GM10266 (cell line): ENCODE results near the gene LRP4.

Experiments used
- DNase-seq: peaks from one replicate; pipeline ENCODE4 v3.0.0; 2012; ENCODE audit errors: extremely low spot score
- TF ChIP-seq, protein P1 (sequence below): IDR thresholded peaks from 2 replicates; pipeline ENCODE4 v1.5.1; 2012; ENCODE audit warnings: mild to moderate bottlenecking, low read depth; ENCODE audit not compliant: control insufficient read depth, insufficient read depth; ENCODE audit errors: missing control alignments

LRP4 gene

DNA sequence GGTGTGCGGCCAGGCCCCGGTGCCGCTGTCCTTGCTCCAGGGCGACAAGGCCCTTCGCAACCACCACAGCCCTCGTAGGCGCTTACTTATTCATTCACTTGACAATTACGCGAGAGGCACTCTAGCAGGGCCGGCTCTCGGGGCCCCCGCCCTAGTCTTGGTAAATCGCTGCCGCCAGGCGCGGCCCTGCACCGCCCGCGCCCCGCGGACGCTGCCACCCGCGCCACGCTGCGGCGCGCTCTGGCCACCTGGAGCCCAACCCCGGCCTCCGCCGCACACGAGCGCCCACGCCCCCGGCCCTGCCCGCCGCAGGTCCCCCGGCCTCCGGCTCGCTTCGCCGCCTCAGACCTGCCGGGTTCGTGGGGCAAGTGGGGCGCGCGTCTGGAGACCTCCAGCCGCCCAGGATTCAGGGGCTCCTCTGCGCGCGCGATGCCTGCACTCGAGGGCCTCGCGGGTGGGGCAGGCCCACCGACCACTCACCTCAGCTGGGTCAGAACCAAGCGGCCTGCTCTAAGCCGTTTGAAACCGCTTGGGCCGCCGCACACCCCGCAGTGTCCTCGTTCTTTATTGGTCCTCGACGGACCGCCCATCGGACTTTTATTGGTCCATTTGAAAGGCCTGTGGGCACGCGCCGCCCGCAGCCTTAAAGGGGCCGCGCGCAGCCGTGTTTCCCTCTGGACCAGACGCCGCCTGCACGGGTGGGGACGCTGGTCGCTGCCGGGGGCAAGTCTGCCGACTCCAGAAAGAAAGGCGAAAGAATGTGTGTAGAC lies 72.4 kb downstream of the LRP4 start, which contains the start of gene CKAP5:
TSS of gene CKAP5 (minus strand) at position 541 of the 770 bp plus-strand sequence. CDS start 25,049 bp downstream, outside the sequence.
- TF ChIP-seq, protein P1, sequence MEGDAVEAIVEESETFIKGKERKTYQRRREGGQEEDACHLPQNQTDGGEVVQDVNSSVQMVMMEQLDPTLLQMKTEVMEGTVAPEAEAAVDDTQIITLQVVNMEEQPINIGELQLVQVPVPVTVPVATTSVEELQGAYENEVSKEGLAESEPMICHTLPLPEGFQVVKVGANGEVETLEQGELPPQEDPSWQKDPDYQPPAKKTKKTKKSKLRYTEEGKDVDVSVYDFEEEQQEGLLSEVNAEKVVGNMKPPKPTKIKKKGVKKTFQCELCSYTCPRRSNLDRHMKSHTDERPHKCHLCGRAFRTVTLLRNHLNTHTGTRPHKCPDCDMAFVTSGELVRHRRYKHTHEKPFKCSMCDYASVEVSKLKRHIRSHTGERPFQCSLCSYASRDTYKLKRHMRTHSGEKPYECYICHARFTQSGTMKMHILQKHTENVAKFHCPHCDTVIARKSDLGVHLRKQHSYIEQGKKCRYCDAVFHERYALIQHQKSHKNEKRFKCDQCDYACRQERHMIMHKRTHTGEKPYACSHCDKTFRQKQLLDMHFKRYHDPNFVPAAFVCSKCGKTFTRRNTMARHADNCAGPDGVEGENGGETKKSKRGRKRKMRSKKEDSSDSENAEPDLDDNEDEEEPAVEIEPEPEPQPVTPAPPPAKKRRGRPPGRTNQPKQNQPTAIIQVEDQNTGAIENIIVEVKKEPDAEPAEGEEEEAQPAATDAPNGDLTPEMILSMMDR = no peak
- DNase-seq = peak; percentile 97

- no peak for DNase-seq
- TF ChIP-seq, protein P1 = no peak
Measured at GRCh38 chr11:46845440-46845739, 73.0 kb downstream of the LRP4 start.

DNA sequence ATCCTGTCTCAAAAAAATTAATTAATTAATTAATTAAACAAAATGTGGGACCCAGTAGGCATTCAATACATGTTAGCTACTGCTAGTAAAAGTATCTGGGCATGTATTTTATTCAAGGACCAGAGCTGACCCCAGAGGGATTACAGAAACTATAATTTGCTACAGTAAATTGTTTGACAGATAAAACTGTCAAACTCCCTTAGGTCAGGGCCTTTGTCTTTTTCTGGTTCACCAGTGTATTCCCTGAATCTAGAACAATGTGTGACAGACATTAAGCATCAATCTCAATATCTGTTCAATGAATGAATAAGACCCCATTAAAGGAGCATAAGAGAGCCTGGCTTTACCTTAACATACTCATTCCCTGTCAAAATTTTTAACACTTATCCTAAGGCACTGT lies 78.2 kb downstream of the LRP4 start:
- TF ChIP-seq, protein P1 = no peak
- no peak for DNase-seq

- no peak for DNase-seq
- TF ChIP-seq, protein P1 = no peak
Measured at GRCh38 chr11:46838501-46838900, 79.8 kb downstream of the LRP4 start.

- DNase-seq = no peak
- TF ChIP-seq, protein P1 = no peak
Measured at GRCh38 chr11:46837860-46838259, 80.5 kb downstream of the LRP4 start.

DNA sequence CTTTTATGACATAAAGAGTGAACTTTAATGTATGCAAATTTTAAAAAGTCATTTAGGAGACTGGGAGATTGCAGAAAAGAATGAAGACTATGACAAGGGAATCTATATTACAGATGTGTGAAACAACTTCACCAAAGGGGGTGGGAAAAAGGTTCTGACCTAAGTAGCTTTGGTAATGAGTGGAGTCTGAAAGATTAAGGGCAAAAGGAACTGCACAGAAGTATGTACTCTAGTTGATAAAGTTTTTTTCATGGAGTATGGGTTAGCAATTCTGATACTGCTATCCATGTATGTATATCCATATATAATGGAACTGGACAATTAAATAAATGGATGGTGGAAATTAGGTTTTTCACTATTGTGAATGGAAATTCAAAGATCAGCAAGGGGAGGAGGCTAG lies 81.5 kb downstream of the LRP4 start:
- DNase-seq = no peak
- TF ChIP-seq, protein P1 = no peak

GRCh38 chr11:46836431-46836830 lies 81.9 kb downstream of the LRP4 start:
- TF ChIP-seq, protein P1 = no peak
- no peak for DNase-seq
